NCI-H345 treated with DMSO at 0.1 percent for 48 hours (cell line): ENCODE results near the gene POU2F1.
"Not testable (repeated sequence)": the region's sequence is repeated elsewhere in the genome, so short reads cannot be mapped to it uniquely, and the experiment has no call there.

ENCODE experiments used
- DNase-seq: peaks from one replicate; lab custom pipeline; 2025; ENCODE audit not compliant: unreplicated experiment; lab: John Stamatoyannopoulos, UW

The POU2F1 gene

DNA sequence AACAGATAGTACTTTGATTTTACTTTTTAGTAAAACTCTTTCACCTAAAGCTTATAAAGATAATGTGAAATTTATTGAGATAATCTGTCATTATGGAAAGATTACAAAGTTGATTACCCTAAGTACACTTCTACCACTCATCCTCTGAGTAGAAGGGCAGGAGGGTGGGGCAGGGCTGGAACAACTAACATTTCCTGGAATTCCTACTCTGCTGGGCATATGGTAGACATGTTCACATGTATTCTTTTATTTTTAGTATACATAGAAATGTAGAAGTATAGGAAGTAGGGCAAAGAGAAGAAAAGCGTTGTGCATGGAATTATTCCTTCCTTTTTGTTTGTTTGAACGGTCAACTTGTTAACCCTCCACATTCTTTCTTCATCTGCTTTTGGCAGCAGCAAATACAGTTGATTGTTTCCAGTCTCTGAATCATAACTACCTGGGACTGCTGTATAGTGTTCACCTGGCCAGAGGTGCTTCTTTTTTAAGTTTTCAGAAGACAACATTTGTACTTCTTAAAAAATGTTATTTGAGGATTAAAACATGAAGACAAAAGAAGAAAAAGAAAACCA, 85.1 kb downstream of the POU2F1 start:
- no peak for DNase-seq

DNA sequence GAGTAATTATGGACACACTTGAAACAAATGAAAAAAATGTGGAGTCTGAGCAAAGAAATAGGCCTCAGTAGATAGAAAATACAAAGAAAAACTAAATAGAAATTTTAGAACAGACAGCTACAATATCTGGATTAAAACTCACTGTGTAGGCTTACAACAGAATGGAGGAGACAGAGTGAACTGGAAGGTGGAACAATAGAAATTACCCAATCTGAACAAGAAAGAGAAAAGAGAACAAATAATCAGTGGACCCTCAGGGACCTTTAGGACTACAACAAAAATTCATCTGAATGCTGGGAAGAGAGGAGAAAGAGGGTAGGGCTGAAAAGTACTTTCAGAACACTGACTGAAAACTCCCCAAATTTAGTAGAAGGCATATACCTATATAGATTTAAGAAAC, 90.0 kb downstream of the POU2F1 start:
- DNase-seq: no peak

DNA sequence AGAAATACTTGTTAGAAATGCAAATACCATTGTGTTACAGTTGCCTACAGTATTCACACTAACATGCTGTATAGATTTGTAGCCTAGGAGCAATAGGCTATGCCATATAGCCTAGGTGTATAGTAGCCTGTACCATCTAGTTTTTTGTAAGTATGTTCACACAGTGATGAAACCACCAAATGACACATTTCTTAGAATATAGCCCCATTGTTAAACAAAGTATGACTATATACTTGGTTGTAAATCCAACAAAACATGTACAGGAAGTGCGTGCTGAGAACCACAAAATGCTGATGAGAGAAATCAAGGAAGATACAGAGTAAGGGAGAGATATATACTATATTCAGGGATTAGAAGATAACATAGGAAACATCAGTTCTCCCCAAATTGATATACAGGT, 92.2 kb downstream of the POU2F1 start:
- DNase-seq: no peak

DNA sequence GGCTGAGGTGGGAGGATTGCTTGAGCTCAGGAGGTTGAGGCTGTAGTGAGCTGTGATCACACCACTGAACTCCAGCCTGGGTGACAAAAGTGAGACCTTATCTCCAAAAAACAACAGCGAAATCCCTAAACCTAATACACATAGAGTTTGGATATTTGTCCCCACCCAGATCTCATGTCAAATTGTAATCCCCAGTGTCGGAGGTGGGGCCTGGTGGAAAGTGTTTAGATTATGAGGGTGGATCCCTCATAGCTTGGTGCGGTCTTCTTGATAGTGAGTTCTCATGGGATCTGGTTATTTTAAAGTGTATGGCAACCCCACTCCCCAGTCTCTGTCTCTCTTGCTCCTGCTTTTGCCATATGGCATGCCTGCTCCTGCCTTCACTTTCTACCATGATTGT, 94.0 kb downstream of the POU2F1 start:
- DNase-seq: no peak

DNA sequence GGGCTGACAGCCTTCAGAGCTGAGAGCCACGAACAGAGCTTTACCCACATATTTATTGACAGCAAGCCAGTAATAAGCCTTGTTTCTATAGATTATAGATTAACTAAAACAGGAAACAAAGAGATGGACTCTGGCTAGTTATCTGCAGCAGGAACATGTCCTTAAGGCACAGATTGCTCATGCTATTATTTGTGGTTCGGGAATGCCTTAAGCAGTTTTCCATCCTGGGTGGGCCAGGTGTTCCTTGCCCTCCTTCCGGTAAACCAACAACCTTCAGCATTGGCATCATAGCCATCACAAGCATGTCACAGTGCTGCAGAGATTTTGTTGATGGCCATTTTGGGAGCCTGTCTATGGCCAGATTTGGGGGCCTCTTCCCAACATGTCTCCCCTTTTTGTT, 96.8 kb downstream of the POU2F1 start:
- no peak for DNase-seq

DNA sequence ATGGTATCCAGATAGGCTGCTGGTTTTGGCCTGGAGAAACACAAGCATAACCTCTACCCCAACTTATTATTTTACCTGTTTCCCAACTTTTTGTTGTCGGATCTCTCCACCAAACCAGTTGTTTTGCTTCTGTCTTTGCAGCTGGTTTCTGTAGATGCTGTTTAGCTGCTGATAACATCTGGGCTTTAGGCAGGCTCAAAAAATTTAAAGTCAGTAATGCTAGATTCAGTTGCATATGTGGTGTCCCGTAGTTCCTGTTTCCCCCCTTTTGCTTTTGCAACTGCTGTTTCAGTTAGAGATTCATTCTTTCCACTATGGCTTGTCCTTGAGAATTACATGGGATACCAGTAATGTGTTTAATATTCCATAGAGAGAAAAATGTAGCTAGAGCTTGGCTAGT, 98.5 kb downstream of the POU2F1 start:
- DNase-seq: not testable (repeated sequence)

DNA sequence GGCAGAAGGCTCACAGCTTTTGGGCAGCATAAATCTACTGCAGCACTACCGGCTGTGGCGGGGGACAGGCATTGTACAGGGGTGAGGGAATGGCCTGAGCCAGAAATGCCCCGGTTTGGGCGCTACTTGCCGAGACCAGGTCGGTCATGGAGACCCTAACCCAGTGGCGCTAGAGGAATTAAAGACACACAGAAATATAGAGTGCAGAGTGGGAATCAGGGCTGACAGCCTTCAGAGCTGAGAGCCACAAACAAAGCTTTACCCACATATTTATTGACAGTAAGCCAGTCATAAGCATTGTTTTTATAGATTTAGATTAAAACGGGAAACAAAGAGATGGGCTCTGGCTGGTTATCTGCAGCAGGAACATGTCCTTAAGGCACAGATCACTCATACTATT, 101.8 kb downstream of the POU2F1 start:
- DNase-seq: no peak

DNA sequence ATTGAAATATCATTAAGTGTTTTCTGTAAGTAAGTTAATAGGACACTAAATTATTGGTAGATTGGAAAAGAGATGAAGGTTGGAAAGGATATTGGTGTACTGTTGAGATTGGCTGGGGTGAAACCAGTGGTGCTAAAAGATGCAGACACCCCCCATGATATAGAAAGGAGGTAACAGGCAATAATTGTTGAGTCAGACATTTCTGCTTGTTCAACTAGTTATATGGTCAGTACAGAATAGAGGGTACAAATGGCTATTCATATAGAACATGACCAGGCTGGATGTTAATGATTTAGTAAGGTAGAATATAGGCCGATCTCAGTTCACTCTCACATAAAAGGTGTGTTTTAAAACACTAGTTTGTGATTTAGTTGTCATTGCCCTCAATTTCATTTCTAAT, 104.5 kb downstream of the POU2F1 start:
- no peak for DNase-seq

DNA sequence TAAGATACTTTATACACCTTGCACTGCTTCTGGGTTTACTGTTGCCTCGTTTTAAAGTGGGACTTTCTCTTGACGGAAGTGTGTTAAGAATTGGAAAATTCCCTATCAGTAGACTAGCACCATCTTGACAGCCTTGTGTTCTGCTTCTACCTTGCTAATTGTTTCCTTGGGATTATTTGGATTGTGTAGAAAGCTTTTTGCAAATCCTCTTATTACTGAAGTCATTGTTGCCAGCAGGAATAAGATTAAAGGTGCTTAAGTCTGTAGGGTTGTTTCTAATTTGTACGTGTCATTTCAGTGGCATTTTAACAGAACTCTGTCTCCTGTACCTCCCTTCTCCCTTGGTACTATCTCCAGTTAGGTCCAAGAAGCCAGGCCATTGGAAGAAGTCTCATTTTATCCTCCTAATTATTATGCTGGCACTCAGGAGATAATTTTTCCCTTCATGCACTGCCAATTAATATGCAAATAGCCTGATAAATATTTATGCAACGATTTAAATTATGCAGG, 107.7 kb downstream of the POU2F1 start:
- no peak for DNase-seq

DNA sequence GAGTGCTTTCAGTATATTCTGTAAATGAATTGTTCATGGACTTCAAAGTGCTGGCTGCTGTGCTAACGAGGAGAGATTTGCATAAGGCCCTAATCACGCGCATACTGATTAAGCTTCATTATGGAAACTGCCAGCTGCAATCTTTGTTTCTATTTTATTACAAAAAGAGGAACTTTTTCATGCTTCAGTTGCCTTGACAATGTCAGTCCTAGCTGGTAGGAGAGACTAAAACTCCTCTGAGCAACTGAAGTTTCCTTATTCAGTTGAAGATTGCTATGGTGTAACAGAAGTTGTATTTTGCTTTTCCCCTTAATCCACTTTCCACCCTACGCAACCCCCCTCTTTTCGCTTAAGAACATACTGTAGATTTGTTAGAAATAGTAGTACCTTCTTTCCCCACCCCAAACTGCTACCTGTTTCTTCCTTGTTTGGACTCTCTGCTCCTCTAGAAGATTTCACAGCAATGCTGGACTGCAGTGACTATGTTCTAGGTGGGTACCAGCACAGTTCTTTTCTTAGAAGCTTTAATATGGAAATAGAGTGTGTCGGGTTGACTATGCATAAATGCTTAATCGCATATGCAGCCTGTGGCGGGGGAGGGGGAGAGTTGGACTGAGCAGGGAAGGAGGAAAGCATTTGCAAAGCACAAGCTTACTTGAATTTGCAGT, 108.3 kb downstream of the POU2F1 start:
- no peak for DNase-seq

DNA sequence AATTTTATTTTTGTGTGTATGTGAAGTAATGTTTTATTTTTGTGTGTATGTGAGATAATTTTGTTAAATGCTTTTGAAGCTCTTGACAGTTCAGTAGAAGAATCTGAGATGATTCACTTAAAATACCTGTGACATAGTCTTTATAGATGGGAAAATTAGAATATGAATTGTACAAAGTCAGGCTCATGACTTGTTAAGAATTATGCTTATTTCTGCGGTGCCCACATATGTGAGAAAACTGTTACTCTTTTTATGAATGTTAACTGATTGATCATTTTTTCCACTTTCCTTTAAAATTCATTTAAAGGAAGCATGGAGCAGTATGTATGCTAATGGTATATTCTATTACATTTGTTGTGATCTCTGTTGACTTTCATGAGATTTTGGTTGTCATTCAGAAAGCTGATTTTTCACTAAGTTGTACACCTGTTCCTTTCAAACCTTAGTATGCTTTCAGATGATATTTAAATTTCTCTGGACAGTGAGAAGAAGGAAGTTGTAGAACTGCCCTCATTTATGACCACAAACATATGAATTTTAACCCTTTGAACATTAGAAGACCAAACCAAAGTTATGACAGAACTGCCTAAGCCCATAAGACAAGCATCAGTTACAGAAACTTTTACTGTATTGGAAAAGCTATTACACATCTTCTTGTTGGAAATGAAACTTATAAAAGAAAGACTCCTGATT, 110.1 kb downstream of the POU2F1 start:
- no peak for DNase-seq

DNA sequence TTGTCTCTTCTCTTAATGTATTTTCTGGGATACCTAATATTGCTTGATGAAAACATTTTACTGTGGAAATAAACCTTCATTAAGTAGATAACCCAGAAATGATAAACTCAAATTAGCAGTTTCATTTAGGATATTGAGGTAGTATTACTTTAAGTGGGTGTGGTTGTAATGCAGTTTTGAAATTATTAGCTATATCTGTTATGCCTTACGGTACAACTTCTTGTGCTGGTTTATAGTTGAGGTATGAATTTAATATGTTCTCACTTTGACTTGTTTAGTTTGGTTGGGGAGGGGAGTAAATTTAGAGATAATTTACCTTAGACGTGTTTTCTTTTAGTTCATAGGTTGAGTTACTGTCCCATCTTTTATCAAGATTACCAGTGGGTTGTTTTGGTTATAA, 111.0 kb downstream of the POU2F1 start:
- no peak for DNase-seq

DNA sequence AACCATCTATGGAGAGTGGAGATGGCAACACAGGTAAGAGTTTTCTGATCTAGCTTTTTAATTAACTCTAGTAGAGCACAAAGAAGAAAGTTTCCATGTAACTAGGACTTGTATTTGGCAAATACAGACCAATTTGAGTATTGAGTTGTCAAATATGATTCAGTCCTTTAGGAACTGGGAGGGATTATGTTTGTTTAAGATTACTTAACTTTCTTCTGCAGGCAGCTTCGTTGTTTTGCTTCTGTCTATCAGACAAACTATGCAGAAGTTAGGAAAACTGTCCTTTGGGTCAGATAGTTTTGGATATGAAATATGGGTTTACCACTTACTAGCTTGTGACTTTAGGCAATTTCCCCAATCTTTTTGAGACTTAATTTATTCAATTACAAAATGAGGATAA, 111.8 kb downstream of the POU2F1 start:
- DNase-seq: no peak

DNA sequence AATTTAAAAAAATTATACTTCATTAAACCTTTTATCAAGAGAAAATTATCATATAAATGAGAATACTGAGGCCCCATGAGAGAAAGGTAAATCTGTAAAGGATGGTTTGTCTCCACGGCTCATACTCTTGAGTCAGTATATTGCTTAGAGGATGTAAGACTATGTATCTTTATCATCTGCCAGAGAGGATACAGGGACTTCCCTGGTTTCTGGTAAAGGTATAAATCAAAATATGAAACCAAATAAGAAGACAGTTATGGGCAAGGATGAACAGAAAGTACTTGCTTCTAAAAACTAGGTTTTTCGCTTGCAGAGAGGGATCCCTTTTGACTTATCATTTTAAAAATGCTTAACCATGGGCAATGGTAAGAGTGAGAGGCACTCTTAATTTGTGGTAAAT, 112.4 kb downstream of the POU2F1 start:
- no peak for DNase-seq

DNA sequence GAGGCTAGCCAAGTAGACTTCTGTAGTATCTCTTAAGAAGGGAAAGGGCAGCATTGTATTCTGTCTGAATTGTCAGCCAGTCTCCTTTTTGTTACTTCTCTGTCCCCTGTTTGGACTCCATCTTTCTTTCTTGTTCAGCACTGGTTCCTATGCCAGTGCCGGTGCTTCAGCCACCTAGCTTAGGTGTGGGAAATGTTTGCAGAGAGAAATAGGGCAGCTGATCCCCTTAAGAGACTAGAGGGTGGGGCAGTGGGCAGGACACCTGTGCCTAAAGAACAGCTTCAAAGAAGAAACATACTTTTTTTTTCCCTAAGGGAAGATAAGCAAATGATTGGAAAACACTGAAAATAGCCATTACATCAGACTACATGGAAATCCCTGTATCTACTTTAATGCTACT, 113.0 kb downstream of the POU2F1 start:
- no peak for DNase-seq

DNA sequence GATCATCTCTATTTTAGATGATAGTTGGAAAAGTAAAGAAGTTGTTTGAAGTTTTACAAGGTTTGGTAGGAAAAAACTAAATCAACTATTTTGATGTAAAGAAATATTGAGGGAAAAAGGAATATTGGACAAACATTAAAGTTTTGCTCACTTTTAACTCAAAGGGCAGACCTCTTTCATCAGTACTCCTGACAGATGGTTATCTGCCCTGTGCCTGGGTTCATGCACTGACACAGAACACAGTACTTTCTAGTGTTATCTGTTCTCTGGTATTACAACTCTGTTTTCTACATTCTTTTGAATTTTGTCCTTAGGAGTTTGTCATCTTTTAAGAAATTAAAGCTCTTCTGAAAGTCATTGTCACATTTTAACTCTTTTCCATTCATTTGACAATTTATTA, 118.7 kb downstream of the POU2F1 start:
- no peak for DNase-seq

DNA sequence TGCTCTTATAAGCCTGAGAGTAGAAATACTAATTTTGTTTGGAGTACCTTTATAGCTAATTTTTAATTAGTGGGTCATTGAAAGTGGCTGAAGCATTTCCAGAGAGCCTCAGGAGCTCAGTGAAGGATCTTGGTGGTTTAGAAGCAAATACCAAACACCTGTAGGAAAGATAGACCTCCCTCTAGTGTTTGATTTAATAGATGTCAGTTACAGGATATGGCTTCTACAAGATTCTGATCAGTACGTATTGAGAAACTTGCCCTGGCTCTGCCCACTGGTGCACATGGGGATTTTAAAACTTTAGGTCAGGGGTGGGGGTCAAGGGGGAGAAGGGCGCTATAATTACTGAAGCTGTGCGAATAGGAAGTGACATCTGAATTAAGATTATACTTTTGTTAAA, 122.2 kb downstream of the POU2F1 start:
- no peak for DNase-seq

DNA sequence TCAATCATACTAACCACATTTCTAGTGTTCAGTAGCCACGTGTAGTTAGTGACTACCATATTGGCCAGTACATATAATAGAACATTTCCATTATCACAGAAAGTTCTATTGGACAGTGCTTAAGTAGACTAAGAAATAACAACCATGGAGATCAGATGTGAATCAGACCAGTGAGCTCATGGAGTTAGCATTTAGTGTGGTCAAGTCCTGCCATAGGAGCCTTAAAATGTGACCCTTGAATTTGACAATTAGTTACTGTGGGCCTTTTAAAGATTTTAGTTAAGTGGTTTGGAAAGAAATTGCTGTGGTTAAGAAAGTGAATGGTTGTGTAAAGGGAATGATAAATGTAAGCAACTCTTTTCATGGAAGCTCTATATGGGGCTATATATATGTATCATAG, 123.4 kb downstream of the POU2F1 start:
- no peak for DNase-seq

DNA sequence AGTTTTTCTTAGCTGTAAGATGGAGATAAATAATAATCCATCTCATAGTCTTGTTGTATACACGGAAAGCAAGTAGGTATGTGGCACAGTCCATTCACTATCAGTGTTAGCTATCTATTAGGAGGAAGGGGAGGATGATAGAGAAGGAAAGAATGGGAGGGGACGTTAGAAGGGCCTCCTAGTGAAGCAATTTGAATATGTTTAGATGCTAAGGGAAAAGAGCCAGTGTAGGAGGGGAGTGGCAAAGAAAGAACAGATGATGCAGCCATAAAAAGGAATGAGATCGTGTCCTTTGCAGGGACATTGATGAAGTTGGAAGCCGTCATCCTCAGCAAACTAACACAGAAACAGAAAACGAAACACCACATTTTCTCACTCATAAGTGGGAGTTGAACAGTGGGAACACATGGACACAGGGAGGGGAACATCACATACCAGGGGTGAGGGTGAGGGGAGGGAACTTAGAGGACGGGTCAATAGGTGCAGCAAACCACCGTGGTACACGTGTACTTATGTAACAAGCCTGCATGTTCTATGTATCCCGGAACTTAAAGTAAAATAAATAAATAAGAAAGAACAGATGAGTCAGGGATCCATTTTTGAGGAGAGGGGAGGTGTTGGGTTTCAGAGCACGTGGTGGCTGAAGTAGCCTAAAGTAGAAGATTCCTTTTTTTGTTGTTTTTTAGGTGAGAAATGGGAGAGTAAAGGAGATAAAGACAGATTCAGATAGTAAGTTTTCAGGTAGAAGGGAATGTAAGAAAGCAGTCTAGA, 124.1 kb downstream of the POU2F1 start:
- DNase-seq: no peak

DNA sequence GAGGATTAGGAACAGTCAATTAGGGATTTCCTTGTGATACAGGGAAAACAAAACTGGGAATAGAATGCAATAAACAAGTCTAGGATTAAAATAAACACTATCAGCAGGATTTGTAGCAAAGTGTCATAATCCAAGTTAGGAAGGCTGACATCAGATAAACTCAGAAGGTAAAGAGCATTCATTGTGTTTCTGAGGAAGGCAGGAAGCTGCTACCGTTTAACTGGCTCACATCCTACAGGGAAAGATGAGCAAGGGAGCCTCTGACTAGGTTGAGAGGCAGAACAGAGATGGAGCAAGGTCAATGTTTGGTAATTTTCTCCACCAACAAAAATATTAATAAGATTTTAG, 124.7 kb downstream of the POU2F1 start:
- DNase-seq: no peak

DNA sequence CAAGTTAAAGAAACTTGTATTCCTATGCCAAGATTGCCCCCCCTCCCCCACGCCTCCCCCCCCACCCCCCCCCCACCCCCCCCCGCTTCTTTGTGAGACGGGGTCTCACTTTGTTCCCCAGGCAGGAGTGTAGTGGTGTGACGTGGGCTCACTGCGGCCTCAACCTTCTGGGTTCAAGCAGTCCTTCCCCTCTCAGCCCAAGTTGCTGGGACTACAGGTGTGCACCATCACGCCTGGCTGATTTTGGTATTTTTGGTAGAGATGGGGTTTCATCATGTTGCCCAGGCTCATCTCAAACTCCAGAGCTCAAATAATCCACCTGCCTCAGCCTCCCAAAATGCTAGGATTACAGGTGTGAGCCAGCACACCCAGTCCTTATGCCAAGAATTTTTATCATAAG, 136.6 kb downstream of the POU2F1 start:
- no peak for DNase-seq

DNA sequence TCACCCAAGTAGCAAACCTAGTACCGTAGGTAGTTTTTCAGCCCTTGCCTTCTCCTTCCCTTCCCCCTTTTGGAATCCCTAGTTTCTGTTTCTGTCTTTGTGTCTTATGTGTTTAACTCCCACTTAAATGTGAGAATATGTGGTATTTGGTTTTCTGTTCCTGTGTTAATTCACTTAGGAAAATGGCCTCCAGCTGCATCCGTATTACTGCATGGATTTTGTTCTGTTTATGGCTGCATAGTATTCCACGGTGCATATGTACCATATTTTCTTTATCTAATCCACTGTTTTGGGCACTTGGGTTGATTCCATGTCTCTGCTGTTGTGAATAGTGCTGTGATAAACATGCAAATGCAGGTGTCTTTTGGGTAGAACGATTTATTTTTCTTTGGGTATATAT, 138.6 kb downstream of the POU2F1 start:
- DNase-seq: no peak
